Measurements from ENCODE around the gene CFAP74. TPM values are rescaled to one million over a fixed set of nuclear protein-coding genes. Genes with fewer than 3 reads are reported as not detected.

CFAP74 gene
- total and polyA plus RNA-seq, 2 of the 13 experiments (the other 11 are each of a cell fraction or from before 2014, with no cell fraction given): 0.27 to 0.62 TPM

DNA sequence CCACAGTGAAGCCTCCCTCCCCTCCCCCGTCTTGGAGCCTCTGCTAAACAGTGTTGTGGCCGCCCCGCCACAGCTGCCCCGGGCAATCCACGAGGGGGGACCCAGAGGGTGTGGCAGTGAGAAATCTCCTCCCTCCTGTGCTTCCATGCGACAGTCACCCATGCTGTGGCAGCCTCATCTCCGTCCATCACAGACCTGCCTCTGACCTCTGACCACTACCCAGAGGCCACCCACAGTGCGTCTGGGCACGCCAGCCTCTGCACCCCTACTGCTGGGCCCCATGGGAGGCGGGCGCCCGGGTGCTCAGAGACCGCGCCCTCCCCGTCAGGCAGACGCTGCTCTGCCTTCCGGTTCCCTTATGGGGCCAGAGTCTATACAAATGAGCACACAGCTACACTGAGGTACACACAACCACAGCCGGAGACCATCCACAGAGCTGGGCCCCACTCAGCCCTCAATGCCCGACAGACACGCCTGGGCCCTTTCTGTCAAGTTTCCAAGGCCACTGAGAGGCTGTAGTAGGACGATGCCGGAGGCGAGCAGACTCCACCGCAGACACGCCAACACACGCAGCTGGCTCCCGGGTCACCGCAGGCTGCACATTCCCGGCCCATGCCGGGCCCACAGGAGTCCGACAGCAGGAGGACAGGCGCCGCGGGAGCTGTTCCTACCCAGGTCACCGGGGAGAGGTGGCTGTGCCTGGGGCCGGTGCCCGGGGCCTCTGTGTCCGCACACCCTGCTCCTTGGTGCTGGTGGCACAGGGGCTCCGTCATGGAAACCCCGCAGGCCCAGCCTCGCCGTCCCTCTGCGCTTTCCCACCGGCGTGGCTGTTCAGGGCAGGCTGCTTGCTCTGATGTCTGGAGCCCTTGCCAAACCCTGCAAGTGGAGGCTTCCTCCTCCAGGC, 60.6 kb downstream of the CFAP74 start (continued):
- TF ChIP-seq, protein P1, sequence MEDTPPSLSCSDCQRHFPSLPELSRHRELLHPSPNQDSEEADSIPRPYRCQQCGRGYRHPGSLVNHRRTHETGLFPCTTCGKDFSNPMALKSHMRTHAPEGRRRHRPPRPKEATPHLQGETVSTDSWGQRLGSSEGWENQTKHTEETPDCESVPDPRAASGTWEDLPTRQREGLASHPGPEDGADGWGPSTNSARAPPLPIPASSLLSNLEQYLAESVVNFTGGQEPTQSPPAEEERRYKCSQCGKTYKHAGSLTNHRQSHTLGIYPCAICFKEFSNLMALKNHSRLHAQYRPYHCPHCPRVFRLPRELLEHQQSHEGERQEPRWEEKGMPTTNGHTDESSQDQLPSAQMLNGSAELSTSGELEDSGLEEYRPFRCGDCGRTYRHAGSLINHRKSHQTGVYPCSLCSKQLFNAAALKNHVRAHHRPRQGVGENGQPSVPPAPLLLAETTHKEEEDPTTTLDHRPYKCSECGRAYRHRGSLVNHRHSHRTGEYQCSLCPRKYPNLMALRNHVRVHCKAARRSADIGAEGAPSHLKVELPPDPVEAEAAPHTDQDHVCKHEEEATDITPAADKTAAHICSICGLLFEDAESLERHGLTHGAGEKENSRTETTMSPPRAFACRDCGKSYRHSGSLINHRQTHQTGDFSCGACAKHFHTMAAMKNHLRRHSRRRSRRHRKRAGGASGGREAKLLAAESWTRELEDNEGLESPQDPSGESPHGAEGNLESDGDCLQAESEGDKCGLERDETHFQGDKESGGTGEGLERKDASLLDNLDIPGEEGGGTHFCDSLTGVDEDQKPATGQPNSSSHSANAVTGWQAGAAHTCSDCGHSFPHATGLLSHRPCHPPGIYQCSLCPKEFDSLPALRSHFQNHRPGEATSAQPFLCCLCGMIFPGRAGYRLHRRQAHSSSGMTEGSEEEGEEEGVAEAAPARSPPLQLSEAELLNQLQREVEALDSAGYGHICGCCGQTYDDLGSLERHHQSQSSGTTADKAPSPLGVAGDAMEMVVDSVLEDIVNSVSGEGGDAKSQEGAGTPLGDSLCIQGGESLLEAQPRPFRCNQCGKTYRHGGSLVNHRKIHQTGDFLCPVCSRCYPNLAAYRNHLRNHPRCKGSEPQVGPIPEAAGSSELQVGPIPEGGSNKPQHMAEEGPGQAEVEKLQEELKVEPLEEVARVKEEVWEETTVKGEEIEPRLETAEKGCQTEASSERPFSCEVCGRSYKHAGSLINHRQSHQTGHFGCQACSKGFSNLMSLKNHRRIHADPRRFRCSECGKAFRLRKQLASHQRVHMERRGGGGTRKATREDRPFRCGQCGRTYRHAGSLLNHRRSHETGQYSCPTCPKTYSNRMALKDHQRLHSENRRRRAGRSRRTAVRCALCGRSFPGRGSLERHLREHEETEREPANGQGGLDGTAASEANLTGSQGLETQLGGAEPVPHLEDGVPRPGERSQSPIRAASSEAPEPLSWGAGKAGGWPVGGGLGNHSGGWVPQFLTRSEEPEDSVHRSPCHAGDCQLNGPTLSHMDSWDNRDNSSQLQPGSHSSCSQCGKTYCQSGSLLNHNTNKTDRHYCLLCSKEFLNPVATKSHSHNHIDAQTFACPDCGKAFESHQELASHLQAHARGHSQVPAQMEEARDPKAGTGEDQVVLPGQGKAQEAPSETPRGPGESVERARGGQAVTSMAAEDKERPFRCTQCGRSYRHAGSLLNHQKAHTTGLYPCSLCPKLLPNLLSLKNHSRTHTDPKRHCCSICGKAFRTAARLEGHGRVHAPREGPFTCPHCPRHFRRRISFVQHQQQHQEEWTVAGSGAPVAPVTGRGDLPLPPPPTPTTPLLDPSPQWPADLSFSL (CRISPR knock-in tag; IDR thresholded peaks at IDR 0.05): peak; percentile 73
- TF ChIP-seq, protein P2, sequence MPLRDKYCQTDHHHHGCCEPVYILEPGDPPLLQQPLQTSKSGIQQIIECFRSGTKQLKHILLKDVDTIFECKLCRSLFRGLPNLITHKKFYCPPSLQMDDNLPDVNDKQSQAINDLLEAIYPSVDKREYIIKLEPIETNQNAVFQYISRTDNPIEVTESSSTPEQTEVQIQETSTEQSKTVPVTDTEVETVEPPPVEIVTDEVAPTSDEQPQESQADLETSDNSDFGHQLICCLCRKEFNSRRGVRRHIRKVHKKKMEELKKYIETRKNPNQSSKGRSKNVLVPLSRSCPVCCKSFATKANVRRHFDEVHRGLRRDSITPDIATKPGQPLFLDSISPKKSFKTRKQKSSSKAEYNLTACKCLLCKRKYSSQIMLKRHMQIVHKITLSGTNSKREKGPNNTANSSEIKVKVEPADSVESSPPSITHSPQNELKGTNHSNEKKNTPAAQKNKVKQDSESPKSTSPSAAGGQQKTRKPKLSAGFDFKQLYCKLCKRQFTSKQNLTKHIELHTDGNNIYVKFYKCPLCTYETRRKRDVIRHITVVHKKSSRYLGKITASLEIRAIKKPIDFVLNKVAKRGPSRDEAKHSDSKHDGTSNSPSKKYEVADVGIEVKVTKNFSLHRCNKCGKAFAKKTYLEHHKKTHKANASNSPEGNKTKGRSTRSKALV (CRISPR knock-in tag; IDR thresholded peaks at IDR 0.05): peak; percentile 63; the same call in 1 of the 2 replicates
- no peak for TF ChIP-seq ZNF616 (CRISPR knock-in tag; IDR thresholded peaks at IDR 0.05; ENCODE audit: low read depth)
- TF ChIP-seq ZNF747 (CRISPR knock-in tag; IDR thresholded peaks at IDR 0.05; ENCODE audit: borderline replicate concordance): peak; percentile 96; the same call in 1 of the 2 replicates
- TF ChIP-seq NFIB (CRISPR knock-in tag; IDR thresholded peaks at IDR 0.05; ENCODE audit: borderline replicate concordance): no peak
- TF ChIP-seq, protein P3, sequence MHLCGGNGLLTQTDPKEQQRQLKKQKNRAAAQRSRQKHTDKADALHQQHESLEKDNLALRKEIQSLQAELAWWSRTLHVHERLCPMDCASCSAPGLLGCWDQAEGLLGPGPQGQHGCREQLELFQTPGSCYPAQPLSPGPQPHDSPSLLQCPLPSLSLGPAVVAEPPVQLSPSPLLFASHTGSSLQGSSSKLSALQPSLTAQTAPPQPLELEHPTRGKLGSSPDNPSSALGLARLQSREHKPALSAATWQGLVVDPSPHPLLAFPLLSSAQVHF (CRISPR knock-in tag; IDR thresholded peaks at IDR 0.05): no peak
- TF ChIP-seq, protein P4, sequence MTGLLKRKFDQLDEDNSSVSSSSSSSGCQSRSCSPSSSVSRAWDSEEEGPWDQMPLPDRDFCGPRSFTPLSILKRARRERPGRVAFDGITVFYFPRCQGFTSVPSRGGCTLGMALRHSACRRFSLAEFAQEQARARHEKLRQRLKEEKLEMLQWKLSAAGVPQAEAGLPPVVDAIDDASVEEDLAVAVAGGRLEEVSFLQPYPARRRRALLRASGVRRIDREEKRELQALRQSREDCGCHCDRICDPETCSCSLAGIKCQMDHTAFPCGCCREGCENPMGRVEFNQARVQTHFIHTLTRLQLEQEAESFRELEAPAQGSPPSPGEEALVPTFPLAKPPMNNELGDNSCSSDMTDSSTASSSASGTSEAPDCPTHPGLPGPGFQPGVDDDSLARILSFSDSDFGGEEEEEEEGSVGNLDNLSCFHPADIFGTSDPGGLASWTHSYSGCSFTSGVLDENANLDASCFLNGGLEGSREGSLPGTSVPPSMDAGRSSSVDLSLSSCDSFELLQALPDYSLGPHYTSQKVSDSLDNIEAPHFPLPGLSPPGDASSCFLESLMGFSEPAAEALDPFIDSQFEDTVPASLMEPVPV (CRISPR knock-in tag; IDR thresholded peaks at IDR 0.05): peak; percentile 58; the same call in 1 of the 2 replicates
- peak; percentile 96 for TF ChIP-seq HNRNPL (IDR thresholded peaks at IDR 0.05; ENCODE audit: low read depth, low read length)
- TF ChIP-seq, protein P5, sequence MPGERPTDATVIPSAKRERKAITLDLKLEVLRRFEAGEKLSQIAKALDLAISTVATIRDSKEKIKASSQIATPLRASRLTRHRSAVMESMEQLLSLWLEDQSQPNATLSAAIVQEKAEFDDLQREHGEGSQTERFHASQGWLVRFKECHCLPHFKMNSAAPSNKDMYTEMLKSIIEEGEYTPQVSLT (CRISPR knock-in tag; IDR thresholded peaks at IDR 0.05; ENCODE audit: borderline replicate concordance, low read depth): no peak
- TF ChIP-seq ZNF160 (CRISPR knock-in tag; IDR thresholded peaks at IDR 0.05): peak; percentile 86; the same call in 1 of the 2 replicates
- TF ChIP-seq, protein P6, sequence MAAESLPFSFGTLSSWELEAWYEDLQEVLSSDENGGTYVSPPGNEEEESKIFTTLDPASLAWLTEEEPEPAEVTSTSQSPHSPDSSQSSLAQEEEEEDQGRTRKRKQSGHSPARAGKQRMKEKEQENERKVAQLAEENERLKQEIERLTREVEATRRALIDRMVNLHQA (CRISPR knock-in tag; IDR thresholded peaks at IDR 0.05): no peak
- no peak; the same call in 1 of the 2 replicates for TF ChIP-seq TBP (CRISPR knock-in tag; IDR thresholded peaks at IDR 0.05)
- TF ChIP-seq ZNF333 (CRISPR knock-in tag; IDR thresholded peaks at IDR 0.05; ENCODE audit: borderline replicate concordance): no peak
- TF ChIP-seq MIXL1 (CRISPR knock-in tag; IDR thresholded peaks at IDR 0.05): peak; percentile 58; the same call in 1 of the 2 replicates
- TF ChIP-seq NFE2L2 (IDR thresholded peaks at IDR 0.05; ENCODE audit: low read length): no peak
- peak; percentile 70; the same call in 1 of the 2 replicates for TF ChIP-seq SIN3A (IDR thresholded peaks at IDR 0.05; ENCODE audit: borderline replicate concordance, low read depth, low read length)

Measured in HepG2 (cell line).